Neuronal stem cell (in vitro differentiated cells): ENCODE data around the gene MICALL2.

Source experiments
- DNase-seq: peaks from one replicate; pipeline ENCODE4 v3.0.0-alpha.2; 2013; ENCODE audit warnings: low spot score
- H2AFZ ChIP-seq: one replicate; pipeline ENCODE4 v1.6.1; 2013; ENCODE audit warnings: mild to moderate bottlenecking, low read length, inconsistent platforms
- H2AK5ac ChIP-seq: 2 replicates; pipeline ENCODE4 v1.6.1; 2013; ENCODE audit warnings: low read depth, mild to moderate bottlenecking, inconsistent platforms, low read length, moderate library complexity, mixed read lengths
- H2BK120ac ChIP-seq: 2 replicates; pipeline ENCODE4 v1.6.1; 2013; ENCODE audit warnings: low read depth, mild to moderate bottlenecking, inconsistent platforms, low read length, moderate library complexity, mixed read lengths
- H2BK12ac ChIP-seq: one replicate; pipeline ENCODE4 v1.6.1; 2013; ENCODE audit warnings: low read length, inconsistent platforms
- H2BK15ac ChIP-seq: 2 replicates; pipeline ENCODE4 v1.6.1; 2013; ENCODE audit warnings: mild to moderate bottlenecking, low read length, inconsistent platforms, mixed read lengths
- H2BK5ac ChIP-seq: one replicate; pipeline ENCODE4 v1.6.1; 2013; ENCODE audit warnings: inconsistent platforms, mild to moderate bottlenecking, low read length, moderate library complexity
- H3K14ac ChIP-seq: one replicate; pipeline ENCODE4 v1.6.1; 2013; ENCODE audit warnings: low read length, inconsistent platforms
- H3K18ac ChIP-seq: 2 replicates; pipeline ENCODE4 v1.6.1; 2013; ENCODE audit warnings: low read length, inconsistent platforms
- H3K23ac ChIP-seq: 2 replicates; pipeline ENCODE4 v1.6.1; 2013; ENCODE audit warnings: low read depth, mild to moderate bottlenecking, mixed read lengths, low read length, inconsistent platforms; ENCODE audit not compliant: poor library complexity
- H3K27ac ChIP-seq: replicated peaks from 3 replicates; pipeline ENCODE4 v1.5.1; 2013; ENCODE audit warnings: low read length, inconsistent platforms
- H3K27me3 ChIP-seq, 3 experiments: 2 replicates each; pipeline ENCODE4 v1.6.1; 2013; ENCODE audit warnings: low read length in 3 of 3, mild to moderate bottlenecking in 2 of 3, inconsistent platforms in 1 of 3, low read depth in 1 of 3, mixed read lengths in 1 of 3, moderate library complexity in 1 of 3; ENCODE audit not compliant: control insufficient read depth in 3 of 3, insufficient read depth in 3 of 3
- H3K36me3 ChIP-seq, 2 donors: replicated peaks in 1 of 2; 2 replicates each; pipeline ENCODE4 v1.6.1; 2013; ENCODE audit warnings: low read length in 2 of 2; ENCODE audit not compliant: control insufficient read depth in 2 of 2, insufficient read depth in 2 of 2
- H3K4ac ChIP-seq: 2 replicates; pipeline ENCODE4 v1.6.1; 2013; ENCODE audit warnings: inconsistent platforms, mild to moderate bottlenecking, low read length, moderate library complexity
- H3K4me1 ChIP-seq, 2 donors: 1 replicate in 1 of 2; 2 replicates in 1 of 2; pipeline ENCODE4 v1.6.1; 2013; ENCODE audit warnings: low read length in 2 of 2, low read depth in 1 of 2; ENCODE audit not compliant: control insufficient read depth in 2 of 2, insufficient read depth in 1 of 2
- H3K4me2 ChIP-seq: one replicate; pipeline ENCODE4 v1.6.1; 2013; ENCODE audit warnings: mild to moderate bottlenecking, low read length, inconsistent platforms; ENCODE audit not compliant: insufficient read depth, poor library complexity, severe bottlenecking
- H3K4me3 ChIP-seq, 2 donors: 2 replicates each; pipeline ENCODE4 v1.5.1; 2013; ENCODE audit warnings: low read length in 2 of 2, mild to moderate bottlenecking in 2 of 2, inconsistent platforms in 1 of 2, moderate library complexity in 1 of 2
- H3K79me1 ChIP-seq: one replicate; pipeline ENCODE4 v1.6.1; 2013; ENCODE audit warnings: low read depth, mild to moderate bottlenecking, inconsistent platforms, low read length, moderate library complexity
- H3K9ac ChIP-seq: one replicate; pipeline ENCODE4 v1.6.1; 2013; ENCODE audit warnings: mild to moderate bottlenecking, low read depth, low read length, inconsistent platforms; ENCODE audit not compliant: poor library complexity
- H3K9me3 ChIP-seq, 2 donors: replicated peaks in 1 of 2; 2 replicates each; pipeline versions ENCODE3 to v1.6.1; 2013; ENCODE audit warnings: low read length in 2 of 2, mild to moderate bottlenecking in 2 of 2, inconsistent platforms in 1 of 2, low read depth in 1 of 2, mixed read lengths in 1 of 2, moderate library complexity in 1 of 2; ENCODE audit not compliant: control insufficient read depth in 2 of 2, insufficient read depth in 1 of 2
- H4K8ac ChIP-seq: one replicate; pipeline ENCODE4 v1.6.1; 2013; ENCODE audit warnings: low read depth, mild to moderate bottlenecking, inconsistent platforms, low read length, moderate library complexity
- H4K91ac ChIP-seq: one replicate; pipeline ENCODE4 v1.6.1; 2013; ENCODE audit warnings: low read length, low read depth, mild to moderate bottlenecking, inconsistent platforms; ENCODE audit not compliant: poor library complexity
- WGBS, 2 donors: extraction: QIAGEN DNeasy Blood & Tissue Kit; methylation state at CpG; one replicate each; pipeline ENCODE4 v1.1.7; 2013; ENCODE audit warnings: missing lambda C conversion rate in 2 of 2, mixed read lengths in 1 of 2; ENCODE audit not compliant: insufficient read length in 2 of 2, insufficient replicate concordance in 1 of 2; ENCODE audit errors: extremely low coverage in 2 of 2; 5-methylcytosine and 5-hydroxymethylcytosine counted together

The MICALL2 gene

DNA sequence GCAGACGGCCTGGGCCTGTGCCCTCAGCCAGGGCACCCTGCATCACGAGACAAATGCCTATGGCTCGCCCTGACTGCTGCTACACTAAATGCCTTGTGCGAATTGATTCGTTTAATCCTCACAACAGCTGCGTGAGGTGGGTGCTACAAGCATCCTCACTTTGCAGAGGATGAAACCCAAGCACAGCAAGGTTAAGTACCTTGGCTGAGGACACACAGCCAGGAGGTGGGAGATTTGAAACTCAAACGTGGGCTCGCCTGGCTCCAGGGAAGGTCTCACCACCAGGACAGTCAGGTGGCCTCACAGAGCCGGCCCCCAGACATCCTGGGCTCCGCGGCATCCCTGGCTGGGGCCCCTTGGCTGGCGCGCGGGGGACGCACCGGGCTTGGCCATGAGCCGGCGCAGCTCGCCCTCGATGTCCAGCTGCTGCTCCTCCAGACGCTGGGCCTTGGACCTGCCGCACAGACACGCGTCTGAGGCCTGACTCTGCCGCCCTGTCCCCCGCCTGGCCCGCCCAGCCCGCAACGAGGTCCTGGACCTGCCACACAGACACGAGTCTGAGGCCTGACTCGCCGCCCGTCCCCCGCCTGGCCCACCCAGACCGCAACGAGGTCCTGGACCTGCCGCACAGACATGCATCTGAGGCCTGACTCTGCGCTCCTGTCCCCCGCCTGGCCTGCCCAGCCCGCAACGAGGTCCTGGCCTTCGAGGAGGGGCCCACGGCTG lies 22.0 kb downstream of the MICALL2 start:
- no peak overlapping the region for H4K91ac ChIP-seq
- peak overlapping the region; percentile 94 for H3K14ac ChIP-seq
- H3K27ac ChIP-seq, result no peak overlapping the region
- H3K4ac ChIP-seq, result no peak overlapping the region
- no peak overlapping the region for H2BK15ac ChIP-seq
- no peak for DNase-seq
- no peak overlapping the region for H2AFZ ChIP-seq
- H3K36me3 ChIP-seq, result peaks cover 0 to 5% of the 10 kb centered on the region in 2 donors
- peak overlapping the region; percentile 71 for H3K18ac ChIP-seq
- no peak overlapping the region for H2BK12ac ChIP-seq
- no CpG with 5 or more reads among the region's 43 CpGs for WGBS, 2 donors
- H3K9me3 ChIP-seq, result peaks cover 0 to 5% of the 10 kb centered on the region in 2 donors
- H2BK5ac ChIP-seq, result peak overlapping the region; percentile 24
- H2BK120ac ChIP-seq, result no peak overlapping the region
- peaks cover 0 to under 1% (median 0%) of the 10 kb centered on the region in 3 experiments for H3K27me3 ChIP-seq
- H4K8ac ChIP-seq, result peak overlapping the region; percentile 17
- H3K4me3 ChIP-seq, result no peak overlapping the region
- peaks cover 2% of the 10 kb centered on the region for H3K79me1 ChIP-seq
- no peak overlapping the region for H3K4me2 ChIP-seq
- H3K9ac ChIP-seq, result no peak overlapping the region
- peaks cover 0 to 3% of the 10 kb centered on the region in 2 donors for H3K4me1 ChIP-seq
- no peak overlapping the region for H2AK5ac ChIP-seq
- no peak overlapping the region for H3K23ac ChIP-seq

DNA sequence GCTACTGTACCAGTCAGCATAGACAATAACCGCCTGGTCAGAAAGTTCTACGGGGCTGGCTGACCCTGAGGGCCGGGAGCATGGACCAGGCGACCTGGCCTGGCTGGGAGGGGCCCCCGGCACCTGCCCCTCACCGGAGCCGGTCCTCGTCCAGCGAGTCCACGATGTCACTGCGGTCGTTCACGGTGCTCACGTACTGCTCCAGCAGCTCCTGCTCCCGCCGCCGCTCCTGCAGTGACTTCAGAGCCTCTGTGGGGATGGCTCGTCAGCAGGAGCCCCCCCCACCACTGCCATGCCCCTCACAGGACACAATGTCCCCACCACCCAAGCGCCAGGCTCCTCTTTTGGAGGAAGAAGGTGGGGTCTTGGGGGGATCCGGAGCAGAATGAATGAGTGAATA lies 22.7 kb downstream of the MICALL2 start:
- peak overlapping the region; percentile 56 for H3K14ac ChIP-seq
- whole genome bisulfite sequencing, 2 donors, result no CpG with 5 or more reads among the region's 20 CpGs
- no peak overlapping the region for H3K23ac ChIP-seq
- H3K4me1 ChIP-seq, result peaks cover 0 to 3% of the 10 kb centered on the region in 2 donors
- H2BK5ac ChIP-seq, result no peak overlapping the region
- peak overlapping the region; percentile 6 for H4K8ac ChIP-seq
- peaks cover 2% of the 10 kb centered on the region for H3K79me1 ChIP-seq
- H2BK12ac ChIP-seq, result no peak overlapping the region
- peaks cover 0 to 6% (median 4%) of the 10 kb centered on the region in 3 experiments for H3K27me3 ChIP-seq
- no peak overlapping the region for H3K4me2 ChIP-seq
- no peak overlapping the region for H2AK5ac ChIP-seq
- H2BK120ac ChIP-seq, result no peak overlapping the region
- no peak overlapping the region for H3K9ac ChIP-seq
- H3K9me3 ChIP-seq, result peaks cover 0 to 5% of the 10 kb centered on the region in 2 donors
- H3K36me3 ChIP-seq, result peaks cover 0 to 5% of the 10 kb centered on the region in 2 donors
- peak overlapping the region; percentile 28 for H3K18ac ChIP-seq
- no peak overlapping the region for H2BK15ac ChIP-seq
- no peak overlapping the region for H4K91ac ChIP-seq
- no peak for DNase-seq
- no peak overlapping the region for H3K4ac ChIP-seq
- no peak overlapping the region for H3K27ac ChIP-seq
- H2AFZ ChIP-seq, result no peak overlapping the region
- no peak overlapping the region for H3K4me3 ChIP-seq

DNA sequence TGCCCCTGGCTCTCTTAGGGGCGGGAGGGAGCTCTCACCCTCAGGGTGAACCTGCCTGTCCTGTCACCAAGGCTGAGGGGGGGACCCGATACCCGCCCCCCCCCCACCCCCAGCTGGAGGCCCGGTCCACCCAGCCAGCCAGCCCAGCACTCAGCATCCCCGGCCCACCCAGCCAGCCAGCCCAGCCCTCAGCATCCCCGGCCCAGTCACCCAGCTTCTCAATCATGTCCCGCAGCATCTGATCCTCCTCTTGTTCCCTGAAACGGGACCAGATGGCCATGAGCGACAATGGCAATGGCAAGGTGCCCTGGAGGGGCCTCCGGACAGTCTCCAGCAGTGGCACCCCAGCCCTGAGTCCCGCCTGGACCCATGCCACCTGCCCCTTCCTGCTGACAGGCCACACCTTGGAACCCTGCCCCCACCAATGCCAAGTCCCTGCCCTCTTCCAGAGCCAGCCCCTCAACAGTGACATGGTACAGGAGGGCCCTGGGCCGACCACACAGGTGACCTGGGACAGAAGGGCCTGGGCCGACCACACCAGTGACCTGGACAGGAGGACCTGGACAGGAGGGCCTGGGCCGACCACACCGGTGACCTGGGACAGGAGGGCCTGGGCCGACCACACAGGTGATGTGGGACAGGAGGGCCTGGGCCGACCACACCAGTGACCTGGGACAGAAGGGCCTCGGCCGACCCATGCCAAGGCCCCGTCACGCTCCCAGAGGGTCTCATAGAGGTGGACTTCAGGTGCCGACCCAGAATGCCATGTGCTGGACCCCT lies 24.2 kb downstream of the MICALL2 start:
- H3K4me1 ChIP-seq, result peaks cover 0 to 3% of the 10 kb centered on the region in 2 donors
- H3K23ac ChIP-seq, result peak overlapping the region; percentile 73
- no peak for DNase-seq
- H3K14ac ChIP-seq, result peak overlapping the region; percentile 71
- H3K4ac ChIP-seq, result no peak overlapping the region
- peaks cover 0 to 5% of the 10 kb centered on the region in 2 donors for H3K36me3 ChIP-seq
- H2BK12ac ChIP-seq, result peak overlapping the region; percentile 6
- H4K8ac ChIP-seq, result no peak overlapping the region
- no peak overlapping the region for H2AFZ ChIP-seq
- no CpG with 5 or more reads among the region's 22 CpGs for WGBS, 2 donors
- no peak overlapping the region for H3K27ac ChIP-seq
- H3K18ac ChIP-seq, result no peak overlapping the region
- H3K9ac ChIP-seq, result no peak overlapping the region
- no peak overlapping the region for H3K4me3 ChIP-seq
- peak overlapping the region; percentile 95 for H2AK5ac ChIP-seq
- peaks cover 2% of the 10 kb centered on the region for H3K79me1 ChIP-seq
- no peak overlapping the region for H2BK120ac ChIP-seq
- H2BK15ac ChIP-seq, result no peak overlapping the region
- peaks cover 0 to 21% (median 4%) of the 10 kb centered on the region in 3 experiments for H3K27me3 ChIP-seq
- no peak overlapping the region for H2BK5ac ChIP-seq
- peaks cover 0 to 5% of the 10 kb centered on the region in 2 donors for H3K9me3 ChIP-seq
- H3K4me2 ChIP-seq, result no peak overlapping the region
- H4K91ac ChIP-seq, result no peak overlapping the region

DNA sequence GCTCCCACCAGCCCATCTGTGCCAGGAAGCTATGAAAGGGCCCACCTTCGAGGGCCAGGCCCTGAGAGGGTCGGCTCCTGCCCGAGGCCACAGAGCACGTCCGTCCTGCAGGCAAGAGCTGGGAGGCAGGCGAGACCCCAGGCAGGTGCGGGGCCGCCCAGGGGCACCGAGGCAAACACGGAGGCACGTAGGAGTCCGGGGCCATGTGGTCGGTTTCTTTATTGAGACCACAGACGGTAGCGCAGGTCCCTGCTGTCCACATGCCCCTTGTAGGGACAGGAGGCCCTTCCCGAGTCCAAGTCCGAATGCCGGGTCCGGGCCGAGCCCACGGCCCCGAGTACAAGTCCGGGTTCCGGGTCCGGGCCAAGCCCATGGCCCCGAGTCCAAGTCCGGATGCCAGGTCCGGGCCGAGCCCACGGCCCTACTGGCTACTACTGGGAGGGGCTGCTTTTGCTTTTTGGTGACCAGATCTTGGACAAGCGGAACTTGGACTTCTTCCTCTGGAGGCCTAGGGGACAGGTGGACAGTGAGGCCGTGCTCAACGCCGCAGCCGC lies 25.0 kb downstream of the MICALL2 start:
- Histone ChIP-seq H3K9me3 (peaks cover 0 to 2% of the 10 kb centered on the region in 2 donors), H3K36me3 (peaks cover 0 to 2% of the 10 kb centered on the region in 2 donors), H3K4me1 (peaks cover under 1 to 5% of the 10 kb centered on the region in 2 donors), H3K27me3 (peaks cover 0 to 27% (median 4%) of the 10 kb centered on the region in 3 experiments), H3K4me2 (no peak overlapping the region), H3K18ac (peak overlapping the region; percentile 38), H2AFZ (no peak overlapping the region), H3K4ac (no peak overlapping the region), H2AK5ac (peak overlapping the region; percentile 95), H3K79me1 (peaks cover 2% of the 10 kb centered on the region), H3K23ac (no peak overlapping the region), H2BK15ac (no peak overlapping the region), H3K4me3 (no peak overlapping the region), H2BK5ac (peak overlapping the region; percentile 53), H4K91ac (no peak overlapping the region), H3K27ac (no peak overlapping the region), H4K8ac (peak overlapping the region; percentile 43), H2BK12ac (peak overlapping the region; percentile 16), H2BK120ac (no peak overlapping the region), H3K9ac (no peak overlapping the region), H3K14ac (peak overlapping the region; percentile 71)
- no CpG with 5 or more reads among the region's 35 CpGs for WGBS, 2 donors
- DNase-seq, result no peak
